GM19397 (cell line): Measurements from ENCODE around the gene PRKAG2.

ENCODE experiments used
- ATAC-seq: cut with Tn5 transposase; IDR thresholded peaks from one replicate; pipeline ENCODE4 v1.9.1; 2021; ENCODE audit warnings: mild to moderate bottlenecking, moderate library complexity; ENCODE audit not compliant: unreplicated experiment

PRKAG2 gene

DNA sequence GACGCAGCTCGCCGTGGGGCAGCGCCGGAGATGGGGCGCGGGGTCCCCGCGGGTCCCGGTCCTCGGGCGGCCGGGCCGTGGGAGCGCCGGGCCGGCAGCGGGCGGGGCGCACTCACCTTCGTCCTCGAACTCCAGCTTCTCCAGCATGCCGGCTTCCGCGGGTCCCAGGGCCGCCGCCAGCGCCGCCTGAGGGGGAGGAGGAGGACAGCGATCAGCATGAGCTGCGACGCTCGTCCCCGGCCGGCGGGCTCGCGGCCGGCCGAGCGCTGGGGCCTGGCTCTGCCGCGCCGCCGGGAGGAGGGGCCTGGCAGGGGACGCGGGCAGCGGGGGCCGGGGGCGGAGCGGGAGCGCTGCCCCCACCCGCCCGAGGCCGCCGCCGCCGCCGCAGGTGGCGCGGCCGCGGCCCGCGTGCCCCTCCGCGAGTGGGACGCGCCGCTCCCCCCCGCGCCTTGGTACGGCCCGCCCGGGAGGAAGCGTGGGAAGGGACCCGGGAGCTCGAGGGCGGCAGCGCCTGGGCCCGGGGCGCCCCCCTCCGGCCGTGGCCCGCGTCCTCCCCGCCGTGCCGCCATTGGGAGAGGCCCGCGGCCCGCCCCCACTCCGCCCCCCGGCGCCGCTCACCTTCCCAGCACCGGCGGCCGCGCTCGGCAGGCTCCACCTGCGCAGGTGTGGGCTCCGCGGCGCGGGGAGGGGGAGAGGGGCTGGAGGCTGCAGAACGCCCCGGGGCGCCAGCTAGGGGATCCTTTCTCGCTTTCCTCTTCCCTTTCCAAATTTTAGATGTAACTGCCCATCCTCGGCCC lies 244.8 kb downstream of the PRKAG2 start:
- ATAC-seq, result peak; percentile 78

DNA sequence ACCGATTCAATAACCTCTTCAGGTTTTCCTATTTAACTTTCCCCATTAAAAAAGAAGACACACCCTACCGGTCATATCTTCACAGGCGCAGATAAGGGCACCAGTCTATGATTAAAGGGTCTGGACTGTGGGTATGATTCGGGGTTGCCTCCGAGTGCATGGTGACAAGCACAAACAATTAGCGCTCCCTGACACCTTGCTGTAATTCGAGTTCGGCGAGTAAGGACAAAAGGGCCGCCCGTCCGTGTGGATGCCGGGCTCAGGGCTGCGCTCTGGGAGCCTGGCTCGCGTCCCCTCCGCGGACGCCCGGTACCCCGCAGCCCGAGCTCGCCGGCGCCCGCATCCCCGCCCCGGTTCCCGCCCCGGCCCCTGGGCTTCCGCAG lies 245.4 kb downstream of the PRKAG2 start:
- peak; percentile 29 for ATAC-seq

DNA sequence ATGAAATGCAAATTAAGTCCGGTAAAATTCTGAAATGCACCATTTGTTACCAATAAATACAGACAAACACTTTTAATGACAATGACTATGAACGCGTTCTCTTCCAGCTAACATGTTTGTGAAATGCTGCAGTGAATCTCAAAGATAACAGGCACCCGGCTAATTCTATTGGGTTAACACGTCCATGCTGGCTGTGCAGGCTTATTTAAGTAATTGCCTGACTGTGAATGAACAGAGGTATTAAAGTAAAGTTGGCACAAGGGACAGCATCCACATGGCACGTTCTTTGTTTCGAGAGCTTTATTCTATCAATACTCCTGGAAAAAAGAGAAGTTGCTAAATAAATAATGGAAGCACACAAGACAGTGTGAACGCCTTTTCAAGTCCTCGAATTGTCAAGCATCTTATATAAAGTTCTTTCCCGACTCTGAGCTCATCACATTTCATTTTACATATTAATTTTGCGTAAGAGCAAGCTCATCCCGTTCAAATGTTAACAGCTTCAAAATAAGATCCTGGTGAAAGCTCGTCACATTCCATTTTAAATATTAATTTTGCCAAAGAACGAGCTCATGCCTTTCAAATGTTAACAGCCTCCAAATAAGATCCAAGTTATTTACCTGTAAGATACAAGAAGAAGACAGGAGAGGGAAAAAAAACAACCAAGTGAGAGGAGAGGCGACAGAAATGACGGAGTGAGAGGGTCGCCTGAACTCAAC lies 245.9 kb downstream of the PRKAG2 start:
- no peak for ATAC-seq

DNA sequence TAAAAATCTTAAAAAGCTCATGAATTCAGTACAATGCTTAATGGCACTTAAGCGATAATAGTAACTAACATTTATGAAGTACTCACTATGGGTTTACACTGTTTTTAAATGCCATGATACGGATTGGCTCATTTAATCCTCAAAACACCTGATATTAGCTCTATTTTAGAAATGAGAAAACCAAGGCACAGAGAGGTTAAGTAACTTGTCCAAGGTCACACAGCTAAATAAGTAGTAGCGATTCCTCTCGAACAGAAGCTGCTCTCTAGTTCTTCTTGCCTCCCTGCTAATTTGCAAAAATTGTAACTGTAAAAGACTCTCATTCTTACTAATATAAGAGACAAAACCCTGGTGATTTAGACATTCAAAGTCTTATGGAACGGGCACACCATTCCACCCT lies 246.6 kb downstream of the PRKAG2 start:
- no peak for ATAC-seq

DNA sequence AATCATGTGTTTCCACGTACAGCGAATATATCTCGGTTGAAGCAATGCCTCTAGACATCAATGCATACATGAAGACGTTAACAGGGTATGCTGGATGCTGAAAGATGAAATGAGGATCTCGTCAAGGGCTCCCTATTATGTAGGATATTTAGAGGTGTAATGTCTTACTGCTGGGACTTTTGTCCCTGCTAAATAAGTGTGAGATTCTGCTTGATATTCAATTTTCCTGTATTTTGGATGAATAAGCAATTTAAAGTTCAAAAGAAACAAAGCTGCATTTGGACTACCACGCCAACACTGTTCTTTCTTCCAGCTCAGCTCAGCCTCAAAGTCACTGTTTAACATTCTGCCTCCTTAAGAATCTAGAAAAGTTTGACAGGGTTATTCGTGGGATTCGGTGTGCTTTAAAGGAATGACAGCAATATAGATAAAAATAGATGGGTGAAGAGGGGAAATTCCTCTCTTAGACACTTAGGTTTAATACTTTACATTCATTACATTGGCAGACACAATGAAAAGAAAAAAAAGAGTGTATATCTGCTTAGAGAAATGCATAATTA lies 247.1 kb downstream of the PRKAG2 start:
- no peak for ATAC-seq

DNA sequence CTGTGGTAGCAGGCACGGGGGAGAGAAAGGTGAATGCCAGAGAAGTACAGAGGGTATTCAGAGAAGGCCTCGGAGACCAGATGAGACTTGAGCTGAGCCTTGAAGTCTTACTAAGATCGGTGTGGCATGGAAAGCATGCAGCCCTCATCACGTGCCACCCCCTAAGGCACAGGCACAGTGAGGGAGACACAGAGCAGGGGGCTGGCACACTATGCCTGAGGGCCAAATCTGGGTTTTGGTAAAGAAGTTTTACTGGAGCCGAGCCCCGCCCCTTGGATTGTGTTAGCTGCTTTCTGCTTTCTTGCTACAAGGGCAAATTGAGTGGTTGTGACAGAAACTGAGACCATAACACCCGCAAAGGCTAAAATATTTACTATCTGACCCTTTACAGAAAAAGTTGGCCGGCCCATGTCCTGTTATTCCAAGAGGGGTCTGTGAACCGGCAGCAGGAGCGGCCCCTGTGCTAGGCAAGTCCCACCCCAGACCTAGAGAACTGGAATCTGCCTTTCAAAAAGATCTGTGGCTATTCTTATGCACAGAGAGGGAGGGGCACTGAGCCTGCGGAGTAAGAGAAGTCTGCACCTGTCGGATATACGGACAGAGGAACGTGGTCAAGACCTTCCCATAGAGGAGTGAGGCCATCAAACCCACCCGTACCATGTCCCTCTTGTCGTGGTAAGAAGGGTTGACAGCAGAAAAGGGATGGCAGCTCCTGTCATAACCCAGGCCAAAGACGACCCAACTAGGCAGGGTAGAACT lies 247.9 kb downstream of the PRKAG2 start:
- ATAC-seq, result no peak

DNA sequence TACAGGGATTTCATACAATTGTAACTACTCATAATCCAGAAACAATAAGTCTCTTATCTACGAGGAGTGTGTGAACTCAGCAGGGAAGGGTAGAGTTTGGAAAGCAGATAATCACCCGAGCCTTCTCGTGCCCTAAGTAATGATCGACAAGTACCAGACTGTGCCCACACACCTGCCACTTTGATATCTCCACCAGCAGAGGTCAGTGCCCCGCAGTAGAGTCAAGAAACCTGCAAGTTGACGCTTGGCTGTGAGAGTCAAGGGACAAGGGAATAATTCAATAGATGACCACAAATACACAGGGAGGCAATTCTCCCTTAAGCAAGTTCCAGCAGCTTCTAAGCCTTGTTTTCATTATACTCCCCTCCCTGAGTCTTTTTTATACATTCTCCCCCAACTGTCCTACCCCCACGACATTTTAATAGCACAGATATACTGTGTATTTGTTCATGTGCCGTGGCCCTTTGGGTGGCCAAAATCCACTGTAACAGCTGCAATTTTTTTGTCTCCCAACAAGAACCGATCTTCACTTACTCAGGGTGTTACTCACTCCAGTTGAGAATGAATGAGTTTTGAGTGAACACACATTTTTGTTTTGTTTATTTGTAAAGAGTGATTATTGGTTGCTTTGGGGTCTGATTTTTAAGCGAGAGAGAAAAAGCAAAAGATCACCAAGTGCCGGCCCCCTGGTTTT lies 250.3 kb downstream of the PRKAG2 start:
- ATAC-seq, result no peak

DNA sequence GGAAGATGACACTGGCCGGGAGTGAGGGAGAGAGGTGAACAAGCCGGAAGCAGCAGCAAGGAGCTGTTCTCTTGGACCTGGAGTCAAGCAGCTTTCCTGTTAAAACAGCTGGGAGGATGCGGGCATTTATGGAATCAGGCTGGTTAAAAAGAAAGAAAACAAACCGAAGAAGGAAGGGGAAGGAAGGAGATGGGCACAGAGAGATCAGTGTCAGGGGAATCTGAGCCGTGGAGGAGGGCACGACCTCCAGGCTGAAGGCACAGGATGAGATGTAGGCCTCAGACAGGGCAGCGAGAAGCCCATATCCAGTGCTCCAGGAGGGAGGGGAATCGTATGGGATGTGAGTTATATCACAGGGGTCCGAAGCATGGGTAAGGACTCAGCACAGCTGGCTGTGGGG lies 251.3 kb downstream of the PRKAG2 start:
- ATAC-seq, result no peak

DNA sequence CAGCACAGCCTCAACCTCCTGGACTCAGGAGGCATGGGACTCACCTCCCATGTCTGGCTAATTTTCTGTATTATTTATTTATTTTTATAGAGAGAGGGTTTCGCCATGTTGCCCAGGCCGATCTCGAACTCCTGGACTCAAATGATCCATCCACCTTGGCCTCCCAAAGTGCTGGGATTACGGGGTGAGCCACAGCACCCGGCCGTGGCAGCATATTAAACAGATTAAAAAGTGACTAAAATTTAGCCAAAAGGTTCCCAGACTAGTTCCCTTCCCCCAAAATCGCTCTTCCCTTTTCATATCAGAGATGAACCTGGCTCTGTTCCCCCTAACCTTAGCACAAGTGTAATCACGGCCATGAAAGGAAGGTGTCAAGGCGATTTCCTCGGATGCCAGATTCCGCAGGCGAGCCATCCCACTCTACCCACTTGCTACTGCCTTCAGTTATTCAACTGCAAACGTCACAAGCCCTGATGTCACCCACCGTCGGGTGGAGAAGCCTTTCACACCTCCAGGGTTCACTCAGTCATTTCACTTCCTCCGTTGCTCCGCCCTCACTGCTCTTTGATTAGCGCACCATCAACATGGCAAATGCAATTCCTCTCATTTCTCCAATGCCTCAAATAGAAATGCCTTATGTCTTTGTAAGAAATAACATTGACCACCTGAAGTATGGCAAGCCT lies 252.5 kb downstream of the PRKAG2 start:
- ATAC-seq, result no peak

DNA sequence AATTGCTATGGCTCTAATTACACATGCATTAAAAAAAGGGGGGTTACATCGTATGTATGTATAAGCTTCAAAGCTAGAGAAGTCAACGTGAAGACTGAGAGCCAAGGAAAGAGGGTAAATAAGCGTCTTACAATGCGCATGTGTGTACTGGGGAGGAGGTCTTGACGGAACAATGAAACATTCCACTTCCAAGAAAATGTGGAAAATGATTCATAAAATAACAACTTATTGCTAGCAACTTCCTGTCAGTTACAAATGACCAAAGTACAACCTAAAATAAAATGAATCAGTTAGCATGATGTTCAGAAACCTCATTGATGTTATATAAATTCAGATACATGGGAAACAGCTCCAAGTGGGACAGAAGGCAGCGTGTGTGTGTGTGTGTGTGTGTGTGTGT lies 253.1 kb downstream of the PRKAG2 start:
- no peak for ATAC-seq

DNA sequence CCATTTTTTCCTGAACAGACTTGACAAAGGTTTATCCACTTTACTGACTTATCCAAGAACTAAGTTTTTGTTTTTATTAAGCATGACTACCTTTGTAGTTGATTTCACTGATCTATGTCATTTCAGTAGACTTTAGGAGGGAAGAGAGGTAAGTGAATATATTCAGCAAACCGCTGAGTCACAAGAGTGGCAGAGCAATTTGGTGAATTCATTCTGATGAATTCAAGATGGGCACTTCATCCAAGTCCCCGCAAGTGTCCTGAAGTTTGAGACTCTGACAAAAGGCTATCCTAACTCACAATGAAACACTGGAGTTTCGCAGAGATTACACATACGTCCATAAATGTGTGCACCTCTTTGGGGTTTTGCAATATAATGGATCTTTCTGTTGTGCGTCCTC lies 255.0 kb downstream of the PRKAG2 start:
- no peak for ATAC-seq

DNA sequence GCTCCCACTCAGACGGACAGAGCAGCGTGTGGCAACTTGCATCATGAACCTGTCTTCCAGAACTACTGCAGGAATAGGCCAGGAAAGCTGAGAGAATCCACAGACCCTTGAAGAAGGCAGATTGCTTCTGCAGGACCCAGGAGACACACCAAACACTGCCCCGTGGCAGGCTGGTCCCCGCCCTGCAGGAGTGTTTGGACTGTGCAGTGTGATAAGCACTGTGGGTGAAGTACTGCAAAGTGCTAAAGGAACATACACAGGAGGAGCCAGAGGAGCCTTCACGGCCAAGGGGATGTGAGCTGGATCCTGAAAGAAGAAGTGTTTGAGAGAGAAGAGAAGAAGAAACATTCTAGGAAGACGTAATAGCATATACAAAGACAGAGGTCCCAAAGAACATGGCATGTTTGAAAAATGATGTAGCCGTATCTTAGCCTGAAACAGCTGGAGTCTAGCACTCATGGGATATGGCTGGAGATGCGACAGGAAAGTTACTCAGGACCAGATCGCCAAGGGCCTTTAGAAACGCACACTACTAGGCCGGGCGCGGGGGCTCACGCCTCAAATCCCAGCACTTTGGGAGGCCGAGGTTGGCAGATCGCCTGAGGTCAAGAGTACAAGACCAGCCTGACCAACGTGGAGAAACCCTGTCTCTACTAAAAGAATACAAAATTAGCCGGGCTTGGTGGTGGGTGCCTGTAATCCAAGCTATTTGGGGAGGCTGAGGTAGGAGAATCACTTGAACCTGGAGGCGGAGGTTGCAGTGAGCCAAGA lies 260.3 kb downstream of the PRKAG2 start:
- ATAC-seq, result no peak

DNA sequence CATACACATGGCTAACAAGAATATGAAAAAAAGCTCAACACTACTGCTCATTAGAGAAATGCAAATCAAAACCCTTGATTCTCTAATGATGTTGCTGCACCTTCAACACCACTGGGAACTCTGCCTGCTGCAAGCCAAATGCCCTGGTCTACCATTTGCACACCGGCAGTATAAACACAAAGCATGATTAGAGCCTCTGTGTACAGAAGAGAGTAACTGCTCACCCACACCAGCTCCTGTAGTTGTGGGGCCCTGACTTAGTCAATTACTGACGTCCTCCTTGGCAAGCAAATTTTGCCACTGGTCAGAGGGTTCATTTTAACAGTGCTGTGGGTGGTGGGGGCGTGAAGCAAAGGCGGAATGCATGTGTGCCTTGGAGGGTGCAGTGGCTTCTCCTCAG lies 261.1 kb downstream of the PRKAG2 start:
- ATAC-seq, result no peak

DNA sequence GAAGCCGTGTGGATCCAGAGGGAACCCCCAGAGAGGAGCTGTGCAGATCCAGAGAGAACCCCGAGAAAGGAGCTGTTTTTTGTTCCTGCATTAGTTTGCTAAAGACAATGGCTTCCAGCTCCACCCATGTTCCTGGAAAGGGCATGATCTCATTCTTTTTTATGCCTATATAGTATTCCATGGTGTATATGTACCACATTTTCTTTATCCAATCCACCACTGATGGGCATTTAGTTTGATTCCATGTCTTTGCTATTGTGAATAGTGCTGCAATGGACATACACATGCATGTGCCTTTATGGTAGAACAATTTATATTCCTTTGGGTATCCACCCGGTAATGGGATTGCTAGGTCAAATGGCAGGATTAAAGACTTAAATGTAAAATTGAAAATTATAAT lies 261.9 kb downstream of the PRKAG2 start:
- ATAC-seq, result no peak

DNA sequence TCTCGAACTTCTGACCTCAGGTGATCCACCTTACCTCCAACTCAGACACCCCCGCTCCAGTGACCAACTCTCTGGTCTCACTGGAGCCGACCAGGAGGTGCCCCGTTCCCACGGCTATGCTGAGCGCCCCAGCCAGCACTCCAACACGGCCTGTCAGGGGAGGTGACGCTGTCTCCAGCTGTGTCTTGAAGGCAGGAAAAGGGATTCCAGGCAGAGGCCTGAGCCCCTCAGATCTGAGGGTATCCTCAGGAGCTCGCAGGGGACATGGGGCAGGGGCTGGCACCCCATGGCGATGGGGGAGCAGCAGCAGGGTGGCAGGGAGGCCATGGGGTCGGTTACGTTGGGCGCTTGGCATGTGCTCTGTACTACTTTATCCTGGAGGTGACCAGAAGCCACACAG lies 262.9 kb downstream of the PRKAG2 start:
- ATAC-seq, result no peak

DNA sequence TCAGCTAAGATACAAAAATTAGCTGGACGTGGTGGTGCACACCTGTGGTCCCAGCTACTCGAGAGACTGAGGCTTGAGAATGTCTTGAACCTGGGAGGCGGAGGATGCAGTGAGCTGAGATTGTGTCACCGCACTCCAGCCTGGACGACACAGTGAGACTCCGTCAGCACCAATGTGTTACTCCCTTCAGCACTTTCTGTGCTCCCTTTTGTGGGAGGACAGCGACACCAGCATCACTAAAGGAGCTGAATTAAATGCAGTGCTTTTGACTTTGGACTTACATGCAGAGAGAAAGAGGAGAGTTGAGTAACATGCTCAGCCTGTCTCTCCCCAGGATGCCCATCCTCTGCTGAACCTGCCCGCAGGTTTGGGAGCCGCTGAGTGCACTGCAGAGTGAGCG lies 265.0 kb downstream of the PRKAG2 start:
- no peak for ATAC-seq

DNA sequence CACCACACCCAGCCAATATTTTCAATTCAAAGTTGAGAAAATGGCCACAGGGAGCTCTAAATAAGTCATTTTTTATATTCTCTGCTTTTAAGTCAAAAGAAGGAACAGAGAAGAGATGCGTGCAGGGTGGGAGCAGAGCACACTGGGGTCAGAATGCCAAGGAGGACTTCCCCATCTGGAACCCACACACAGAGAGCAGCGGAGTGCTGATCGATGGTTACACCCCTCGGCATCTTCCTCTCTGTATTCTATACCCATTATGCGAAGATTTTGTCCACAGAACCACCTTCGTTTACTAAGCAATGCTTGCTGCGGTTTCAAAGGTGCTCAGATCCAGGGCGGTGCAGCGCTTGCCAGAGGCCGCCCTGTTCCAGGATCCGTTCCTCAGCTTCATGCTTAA lies 265.9 kb downstream of the PRKAG2 start:
- no peak for ATAC-seq

DNA sequence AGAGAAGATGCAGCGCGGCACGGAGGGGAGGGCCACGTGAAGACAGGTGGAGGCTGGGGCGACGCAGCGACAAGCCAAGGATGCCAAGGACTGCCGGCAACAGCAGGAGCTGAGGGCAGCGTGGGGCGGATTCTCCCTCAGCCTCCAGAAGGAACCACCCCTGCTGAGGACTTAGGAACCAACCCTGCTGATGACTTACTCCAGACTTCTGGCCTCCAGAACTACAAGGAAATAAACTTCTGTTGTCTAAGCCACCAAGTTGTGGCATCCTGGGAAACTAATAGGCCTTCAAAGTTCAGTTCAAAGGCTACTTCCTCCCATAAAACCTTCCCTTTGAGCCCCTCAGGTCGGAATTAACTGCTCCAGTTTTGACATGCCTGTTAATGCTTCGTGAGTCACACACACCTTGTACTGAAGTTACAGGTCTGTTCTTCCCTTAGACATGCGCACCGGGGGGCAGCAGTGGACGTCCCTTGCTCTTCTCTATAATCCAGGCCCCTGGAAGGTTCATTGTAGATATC lies 268.8 kb downstream of the PRKAG2 start:
- no peak for ATAC-seq

DNA sequence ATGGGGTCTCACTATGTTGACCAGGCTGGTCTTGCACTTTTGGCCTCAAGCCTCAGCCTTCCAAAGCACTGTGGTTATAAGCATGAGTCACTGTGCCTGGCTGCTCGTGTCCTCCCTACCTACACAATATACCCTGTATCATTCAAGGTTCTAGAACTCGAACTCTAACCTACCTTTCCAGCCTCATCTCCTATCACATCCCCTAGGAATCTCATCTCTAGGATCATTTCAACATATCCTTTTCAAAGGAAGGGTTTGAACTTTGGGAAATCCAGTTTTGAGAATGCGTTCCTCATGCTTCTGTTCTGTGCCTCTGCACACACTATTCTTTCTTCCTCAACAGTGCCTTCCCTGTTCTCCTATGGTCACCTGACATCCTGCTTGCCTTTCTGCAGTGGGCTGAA lies 269.4 kb downstream of the PRKAG2 start:
- no peak for ATAC-seq
